H1 (cell line): ENCODE data around the gene NKX6-1. TPM values are rescaled to one million over a fixed set of nuclear protein-coding genes. Genes with fewer than 3 reads are reported as not detected.

Source experiments
- ASH2L ChIP-seq: fragments of 200-600, 300-600 bp; sonication (generic); IDR thresholded peaks from one replicate; pipeline ENCODE4 v1.7.1; 2017; ENCODE audit warnings: low read length
- CTBP2 ChIP-seq: IDR thresholded peaks from 2 replicates; pipeline ENCODE4 v1.7.0; 2011; ENCODE audit warnings: borderline replicate concordance, mild to moderate bottlenecking, moderate library complexity, mixed read lengths, low read length; ENCODE audit not compliant: insufficient read depth, insufficient read length
- E2F6 ChIP-seq: IDR thresholded peaks from 2 replicates; pipeline ENCODE4 v1.6.1; 2012; ENCODE audit warnings: inconsistent platforms
- MAX ChIP-seq: IDR thresholded peaks from 2 replicates; pipeline ENCODE4 v1.6.1; 2012; ENCODE audit warnings: inconsistent platforms
- RNF2 ChIP-seq: fragments of 200-900, 300-1000 bp; sonication (generic); IDR thresholded peaks from 2 replicates; pipeline ENCODE4 v1.7.1; 2016; ENCODE audit warnings: borderline replicate concordance, low read depth, mild to moderate bottlenecking, antibody characterized with exemption, low read length; ENCODE audit not compliant: poor library complexity, severe bottlenecking; ENCODE audit errors: missing control alignments
- SAP30 ChIP-seq: fragments of 300-600 bp; sonication (generic); IDR thresholded peaks from 2 replicates; pipeline ENCODE4 v1.7.1; 2012; ENCODE audit warnings: low read length, moderate library complexity, mild to moderate bottlenecking, inconsistent platforms; ENCODE audit not compliant: insufficient read depth, insufficient replicate concordance
- SP4 ChIP-seq: IDR thresholded peaks from 2 replicates; pipeline ENCODE4 v1.6.1; 2012; ENCODE audit warnings: low read length, inconsistent platforms
- SUZ12 ChIP-seq: fragments of 200-600 bp; sonication (generic); IDR thresholded peaks from 2 replicates; pipeline ENCODE4 v1.6.1; 2012; ENCODE audit warnings: mild to moderate bottlenecking, inconsistent platforms, low read length, moderate library complexity, mixed read lengths
- polyA plus RNA-seq, 7 experiments: library from polyadenylated mRNA; depleted of rRNA in 3 of 7; stranded (reverse) in 5 of 7; unstranded in 2 of 7; fragments of >200 nt in 5 of 7; fragments of 200-250 nt in 2 of 7; gene quantifications; 1 replicate in 5 of 7; 2 replicates in 1 of 7; 4 replicates in 1 of 7; pipeline versions ENCODE4 v1.2.1 to v1.2.3, GENCODE V29; 2011 to 2013; ENCODE audit warnings: missing spikeins in 2 of 7, mixed read lengths in 2 of 7
- total RNA-seq: library from RNA; stranded (reverse); fragmentation: NEBNext Ultra II Directional; extraction: Animal tissue kit (Norgen Biotek cat#: 25700); gene quantifications from 2 replicates; pipeline ENCODE4 v1.2.1, GENCODE V29; 2021

Gene NKX6-1
- total and polyA plus RNA-seq, 2 of the 8 experiments (the other 6 are each of a cell fraction or from before 2014, with no cell fraction given), result 0.03 to 0.45 TPM

- TF ChIP-seq CTBP2 (peak; percentile 45), SP4 (no peak), SAP30 (peak; percentile 78), SUZ12 (peak; percentile 97), E2F6 (peak; percentile 57), RNF2 (peak; percentile 92), MAX (peak; percentile 84), ASH2L (peak; percentile 81)
Measured at GRCh38 chr4:84493092-84493850, 5.8 kb downstream of the NKX6-1 start (continued).
